Sciatic nerve (tissue), 2 donors: ENCODE measurements around the gene SMU1. TPM values are rescaled to one million over a fixed set of nuclear protein-coding genes. Genes with fewer than 3 reads are reported as not detected.

ENCODE experiments used
- ATAC-seq: fragments of 200-7000 bp; cut with Tn5 transposase; one replicate; pipeline ENCODE4 v1.9.1; 2020; ENCODE audit warnings: mild to moderate bottlenecking, moderate library complexity
- DNase-seq: peaks from one replicate; pipeline ENCODE4 v3.0.0-alpha.2; 2020; ENCODE audit warnings: low spot score
- intact Hi-C: fragments of 100-400 bp; cut with DNase I; formaldehyde crosslinking; loops from one replicate; pipeline ENCODE4 v1.14.2; 2022
- total RNA-seq: library from RNA; stranded (reverse); fragmentation: NEBNext Ultra II Directional; extraction: Animal tissue kit (Norgen Biotek cat#: 25700); gene quantifications from one replicate; pipeline ENCODE4 v1.2.1, GENCODE V29; 2021
- donor health status: DM: no; HTN: no; CAD: no.
- donor health status: DM: no; HTN: no; CAD: no.

Gene SMU1
- total RNA-seq, 1 donor from 2014 or later, result 23.8 TPM

- ATAC-seq, result peak; percentile 70
- no peak for DNase-seq
- intact Hi-C loops, result no loop called here
Measured at GRCh38 chr9:33068991-33069390, 7.5 kb downstream of the SMU1 start.

GRCh38 chr9:33065157-33066076, 11.1 kb downstream of the SMU1 start:
- no peak for ATAC-seq
- intact Hi-C loops, result no loop called here

GRCh38 chr9:33051144-33051543, 25.3 kb downstream of the SMU1 start:
- ATAC-seq, result no peak
- intact Hi-C loops, result loop anchor here (10.0 kb wide), 1 partner anchor 894 kb away; no protein-coding TSS in a partner anchor
- DNase-seq, result no peak

More at GRCh38 chr9:33065157-33066076, 11.1 kb downstream of the SMU1 start:
- no peak for DNase-seq

GRCh38 chr9:33049680-33050361, 26.7 kb downstream of the SMU1 start:
- ATAC-seq, result no peak
- no peak for DNase-seq
- intact Hi-C loops, result loop anchor here (10.0 kb wide), 1 partner anchor 895 kb away; no protein-coding TSS in a partner anchor

GRCh38 chr9:33048054-33048465, 28.4 kb downstream of the SMU1 start:
- no peak for ATAC-seq
- intact Hi-C loops, result no loop called here

GRCh38 chr9:33046061-33046460, 30.4 kb downstream of the SMU1 start:
- intact Hi-C loops, result no loop called here
- no peak for ATAC-seq
- DNase-seq, result no peak

More at GRCh38 chr9:33048054-33048465, 28.4 kb downstream of the SMU1 start:
- no peak for DNase-seq

- ATAC-seq (peak; percentile 54), DNase-seq (no peak)
- intact Hi-C loops, result no loop called here
Measured at GRCh38 chr9:33044677-33045282, 31.7 kb downstream of the SMU1 start.

GRCh38 chr9:33044162-33044673, 32.3 kb downstream of the SMU1 start:
- peak; percentile 90 for DNase-seq
- peak; percentile 96 for ATAC-seq
- intact Hi-C loops, result no loop called here

- ATAC-seq (no peak), DNase-seq (no peak)
- intact Hi-C loops, result no loop called here
Measured at GRCh38 chr9:33043671-33044070, 32.8 kb downstream of the SMU1 start.

GRCh38 chr9:33042473-33042872, 34.0 kb downstream of the SMU1 start:
- intact Hi-C loops, result no loop called here
- no peak for ATAC-seq

GRCh38 chr9:33041432-33042188, 34.9 kb downstream of the SMU1 start:
- intact Hi-C loops, result no loop called here
- DNase-seq, result no peak
- ATAC-seq, result no peak

More at GRCh38 chr9:33042473-33042872, 34.0 kb downstream of the SMU1 start:
- DNase-seq, result no peak

- intact Hi-C loops, result no loop called here
- DNase-seq (no peak), ATAC-seq (no peak)
Measured at GRCh38 chr9:33040792-33041431, 35.6 kb downstream of the SMU1 start.

GRCh38 chr9:33032865-33033264, 43.6 kb downstream of the SMU1 start:
- no peak for DNase-seq
- no peak for ATAC-seq
- intact Hi-C loops, result no loop called here

GRCh38 chr9:33032292-33032691, 44.2 kb downstream of the SMU1 start:
- ATAC-seq, result no peak
- intact Hi-C loops, result no loop called here

GRCh38 chr9:33030285-33030684, 46.2 kb downstream of the SMU1 start:
- DNase-seq (no peak), ATAC-seq (no peak)
- intact Hi-C loops, result no loop called here

More at GRCh38 chr9:33032292-33032691, 44.2 kb downstream of the SMU1 start:
- DNase-seq, result no peak

GRCh38 chr9:33029231-33029786, 47.2 kb downstream of the SMU1 start:
- no peak for ATAC-seq
- DNase-seq, result no peak
- intact Hi-C loops, result no loop called here

- intact Hi-C loops, result no loop called here
- ATAC-seq (peak; percentile 60), DNase-seq (peak; percentile 75)
Measured at GRCh38 chr9:33025572-33026342, 50.7 kb downstream of the SMU1 start.
